Heart right ventricle (tissue), 16 donors: Measurements from ENCODE around the gene CDRT4. TPM values are rescaled to one million over a fixed set of nuclear protein-coding genes. Genes with fewer than 3 reads are reported as not detected.

Experiments used
- ATAC-seq, 8 donors: fragments of 200-7000 bp; cut with Tn5 transposase; one replicate each; pipeline ENCODE4 v1.9.1; 2020; ENCODE audit warnings: mild to moderate bottlenecking in 8 of 8, moderate library complexity in 8 of 8, moderate number of reproducible peaks in 1 of 8
- DNase-seq, 2 donors: peaks; one replicate each; pipeline ENCODE4 v3.0.0-alpha.2; 2020
- H3K27ac ChIP-seq, 10 donors: fragments of 200-600 bp; sonication (generic) in 2 of 10; one replicate each; pipeline versions ENCODE4 v1.5.0 to v1.8.0; 2020 to 2022; ENCODE audit warnings: mild to moderate bottlenecking in 3 of 10
- H3K27me3 ChIP-seq, 7 donors: fragments of 200-600 bp; one replicate each; pipeline ENCODE4 v1.8.0; 2021 to 2022; ENCODE audit warnings: mild to moderate bottlenecking in 2 of 7
- H3K36me3 ChIP-seq, 9 donors: fragments of 200-600 bp; sonication (generic) in 1 of 9; one replicate each; pipeline versions ENCODE4 v1.5.0 to v1.8.0; 2020 to 2022; ENCODE audit warnings: mild to moderate bottlenecking in 2 of 9
- H3K4me1 ChIP-seq, 9 donors: fragments of 200-600 bp; sonication (generic) in 1 of 9; one replicate each; pipeline versions ENCODE4 v1.5.0 to v1.8.0; 2020 to 2022; ENCODE audit warnings: mild to moderate bottlenecking in 4 of 9
- H3K4me3 ChIP-seq, 10 donors: fragments of 200-600 bp; sonication (generic) in 2 of 10; one replicate each; pipeline versions ENCODE4 v1.5.0 to v1.8.0; 2020 to 2022; ENCODE audit warnings: mild to moderate bottlenecking in 7 of 10, moderate library complexity in 2 of 10
- H3K9me3 ChIP-seq, 11 donors: fragments of 200-600 bp in 10 of 11; sonication (generic) in 2 of 11; one replicate each; pipeline versions ENCODE4 v1.5.0 to v1.8.0; 2013 to 2022; ENCODE audit warnings: mild to moderate bottlenecking in 2 of 11, control low read depth in 1 of 11, moderate library complexity in 1 of 11
- WGBS, 2 donors: extraction: QIAGEN DNeasy Blood & Tissue Kit; methylation state at CpG; one replicate each; pipeline ENCODE4 v1.1.7; 2013; ENCODE audit warnings: inconsistent platforms in 1 of 2; 5-methylcytosine and 5-hydroxymethylcytosine counted together
- intact Hi-C, 10 donors: fragments of 100-400 bp; cut with DNase I; formaldehyde crosslinking; loops; one replicate each; pipeline versions ENCODE4 v1.11.1 to v1.14.2; 2022
- polyA plus RNA-seq, 2 donors: library from polyadenylated mRNA; stranded (reverse); fragments of 200-250 nt; gene quantifications; one replicate each; pipeline ENCODE4 v1.2.3, GENCODE V29; 2013
- total RNA-seq, 10 donors: library from RNA; stranded (reverse); fragmentation: NEBNext Ultra II Directional in 3 of 10; extraction: Animal tissue kit (Norgen Biotek cat#: 25700) in 3 of 10; gene quantifications; one replicate each; pipeline versions ENCODE4 v1.2.1 to v1.2.4, GENCODE V29; 2021 to 2023
- TF ChIP-seq, protein P1 (sequence below), 9 donors: fragments of 200-600 bp; sonication (generic) in 2 of 9; IDR thresholded peaks; one replicate each; pipeline versions ENCODE4 v1.5.0 to v1.8.0; 2021 to 2022; ENCODE audit warnings: antibody characterized with exemption in 9 of 9, mild to moderate bottlenecking in 5 of 9, moderate library complexity in 1 of 9
- donor health status: Arrhythmogenic right ventricular cardiomyopathy.
- donor health status: ischemic (EF 13 %, LVEDD 7.1; RV severe dilation, severe dysfunction).
- donor health status: healthy with polysubstance abuse.
- donor health status: DM: no; HTN: yes; CAD: no.
- donor health status: DM: no; HTN: no; CAD: no.
- donor health status: ischemic (EF 25% LVEDD 6.9; RV normal size, moderate dysfunction).
- donor health status: ischemic (EF 25% LVEDD 5.7; RV mildly dilated, moderate dysfunction).
- donor health status: healthy.
- donor health status: DM: yes; HTN: yes; CAD: no.
- donor health status: Ischemic cardiomyopathy.
- donor health status: ischemic (EF 35%, LVEDD 5.7; RV mildly dilated, moderate dysfunction).
- donor health status: nonischemic (EF 11% LVEDD 7.7; RV severe dilation, severe dysfunction).
- donor health status: DM: yes; HTN: yes; CAD: no.
- donor health status: PGD.
- donor health status: ischemic (EF 29% LVEDD 5.4; RV normal size, mild dysfunction).
- donor health status: nonischemic (EF 23%, LVEDD 6.1; RV moderate dilation, normal function).

CDRT4 gene
- total and polyA plus RNA-seq, 12 donors, result 0.45 to 4.2 (median 0.92) TPM; not detected in 2

DNA sequence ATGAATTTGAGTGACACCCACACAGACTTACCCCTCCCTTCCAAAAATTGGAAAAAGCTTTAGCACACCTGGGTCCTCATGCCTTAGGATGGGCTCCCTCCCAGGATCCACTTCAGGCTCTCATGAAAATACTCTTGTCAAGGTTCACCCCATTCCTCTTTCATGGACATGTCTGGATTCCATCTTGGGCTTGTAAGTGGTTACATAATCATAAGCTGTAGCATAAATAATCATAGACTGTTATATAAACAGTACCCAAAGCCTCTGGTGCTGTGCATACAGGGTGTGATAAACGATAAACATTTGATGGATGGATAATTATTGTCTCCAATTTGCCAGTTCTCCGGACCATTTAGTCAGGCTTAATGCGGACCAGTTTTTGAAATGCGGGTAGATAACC lies 72.3 kb downstream of the CDRT4 start:
- no peaks in the 10 kb centered on the region for H3K9me3 ChIP-seq
- ATAC-seq, result no peak

DNA sequence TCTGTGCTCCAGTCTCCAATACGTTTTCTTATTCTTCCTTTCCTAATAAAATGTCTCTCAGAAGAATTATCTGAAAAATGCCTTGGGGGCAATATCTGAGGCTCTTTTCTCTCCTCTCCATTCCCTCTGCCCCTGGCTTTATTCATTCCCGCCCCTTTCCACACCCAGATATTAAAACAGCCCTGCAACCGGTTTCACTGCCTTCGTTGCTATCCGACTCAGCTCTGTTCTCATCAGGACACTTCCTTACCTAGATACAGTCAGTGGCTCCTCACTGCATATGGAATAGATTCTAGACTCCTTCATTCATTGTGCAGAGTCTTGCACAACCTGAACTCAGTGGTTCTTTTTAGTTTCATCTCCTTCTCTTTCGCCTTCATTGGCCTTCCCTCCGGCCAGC lies 74.0 kb downstream of the CDRT4 start:
- 84 to 85% methylated on average over 7 of the region's 7 CpGs for WGBS, 2 donors
- ATAC-seq, result no peak
- H3K27me3 ChIP-seq, result no peaks in the 10 kb centered on the region
- TF ChIP-seq, protein P1, sequence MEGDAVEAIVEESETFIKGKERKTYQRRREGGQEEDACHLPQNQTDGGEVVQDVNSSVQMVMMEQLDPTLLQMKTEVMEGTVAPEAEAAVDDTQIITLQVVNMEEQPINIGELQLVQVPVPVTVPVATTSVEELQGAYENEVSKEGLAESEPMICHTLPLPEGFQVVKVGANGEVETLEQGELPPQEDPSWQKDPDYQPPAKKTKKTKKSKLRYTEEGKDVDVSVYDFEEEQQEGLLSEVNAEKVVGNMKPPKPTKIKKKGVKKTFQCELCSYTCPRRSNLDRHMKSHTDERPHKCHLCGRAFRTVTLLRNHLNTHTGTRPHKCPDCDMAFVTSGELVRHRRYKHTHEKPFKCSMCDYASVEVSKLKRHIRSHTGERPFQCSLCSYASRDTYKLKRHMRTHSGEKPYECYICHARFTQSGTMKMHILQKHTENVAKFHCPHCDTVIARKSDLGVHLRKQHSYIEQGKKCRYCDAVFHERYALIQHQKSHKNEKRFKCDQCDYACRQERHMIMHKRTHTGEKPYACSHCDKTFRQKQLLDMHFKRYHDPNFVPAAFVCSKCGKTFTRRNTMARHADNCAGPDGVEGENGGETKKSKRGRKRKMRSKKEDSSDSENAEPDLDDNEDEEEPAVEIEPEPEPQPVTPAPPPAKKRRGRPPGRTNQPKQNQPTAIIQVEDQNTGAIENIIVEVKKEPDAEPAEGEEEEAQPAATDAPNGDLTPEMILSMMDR (IDR thresholded peaks at IDR 0.05), result no peak
- no peak for DNase-seq
- peaks cover under 1 to 13% (median 6%) of the 10 kb centered on the region in 9 donors for H3K4me1 ChIP-seq
- H3K36me3 ChIP-seq, result no peaks in the 10 kb centered on the region
- H3K9me3 ChIP-seq, result no peaks in the 10 kb centered on the region
- H3K27ac ChIP-seq, result no peak overlapping the region
- intact Hi-C loops, result no loop called here
- no peak overlapping the region for H3K4me3 ChIP-seq

More for the DNA sequence above, 72.3 kb downstream of the CDRT4 start:
- Histone ChIP-seq H3K27ac (no peak overlapping the region), H3K36me3 (no peaks in the 10 kb centered on the region), H3K4me3 (no peak overlapping the region), H3K27me3 (no peaks in the 10 kb centered on the region), H3K4me1 (peaks cover 4 to 21% (median 18%) of the 10 kb centered on the region in 9 donors)
- intact Hi-C loops, result no loop called here
- DNase-seq, result no peak
- 49 to 61% methylated on average over 4 of the region's 4 CpGs for WGBS, 2 donors
- TF ChIP-seq, protein P1 (IDR thresholded peaks at IDR 0.05), result no peak

DNA sequence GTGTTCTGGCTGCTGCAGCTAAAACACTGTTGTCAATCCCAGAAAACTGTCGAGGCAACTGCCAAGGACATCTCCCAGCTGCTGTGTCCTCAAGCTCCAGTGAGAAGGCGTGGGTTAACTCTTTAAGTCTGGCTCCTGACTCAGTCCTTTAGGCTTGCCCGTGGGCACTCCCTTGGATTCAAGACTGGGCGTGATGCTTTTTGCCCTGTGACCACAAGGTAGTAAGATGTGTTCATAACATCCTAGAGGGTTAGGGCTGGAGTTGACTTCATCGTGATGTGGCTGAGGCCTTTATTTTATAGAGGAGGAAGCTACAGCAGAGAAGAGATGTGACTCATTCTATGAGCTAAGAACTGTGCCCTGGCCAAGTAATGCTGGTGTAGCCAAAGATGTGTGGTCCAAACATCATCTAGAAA lies 75.1 kb downstream of the CDRT4 start:
- WGBS, 2 donors, result 63 to 77% methylated on average over 5 of the region's 5 CpGs

DNA sequence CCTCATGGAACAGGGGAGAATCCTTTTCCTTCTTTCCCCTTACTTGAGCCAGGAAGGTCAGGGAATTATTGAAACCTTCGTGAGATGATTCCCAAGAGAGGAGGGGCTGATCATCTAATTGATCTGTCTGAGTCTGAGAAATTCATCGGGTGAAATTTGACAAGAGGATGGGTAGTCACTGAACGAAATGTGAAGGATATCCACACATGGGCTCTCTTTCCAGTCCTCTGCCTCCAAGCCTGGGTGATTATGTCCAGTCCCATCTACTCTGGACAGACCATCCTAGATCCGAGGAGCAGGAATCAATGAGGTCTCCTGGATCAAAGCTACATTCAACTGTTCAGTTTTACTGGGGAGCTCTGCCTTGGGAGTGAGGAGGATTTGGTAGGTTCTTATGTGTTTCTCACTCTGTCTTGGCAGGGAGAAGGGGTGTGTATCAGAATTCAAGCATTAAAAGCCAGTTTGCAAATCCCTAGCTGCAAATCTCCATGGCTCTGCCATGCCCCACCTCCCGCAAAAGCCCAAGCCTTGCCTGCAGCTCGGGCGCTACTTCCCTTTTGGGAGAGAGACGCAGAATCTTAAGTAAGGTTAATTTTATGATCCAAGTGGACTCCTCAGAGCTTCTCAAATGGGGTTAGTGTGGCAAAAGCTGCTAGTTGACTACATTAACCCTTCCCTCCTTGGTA lies 78.9 kb downstream of the CDRT4 start:
- ATAC-seq (peak in 1 of 8 donors; percentile 42), DNase-seq (no peak)
- H3K9me3 ChIP-seq, result no peaks in the 10 kb centered on the region
- intact Hi-C loops, result no loop called here
- no peaks in the 10 kb centered on the region for H3K27me3 ChIP-seq
- peak overlapping the region in 3 of 10 donors; percentile 16 to 31 (median 30) for H3K27ac ChIP-seq
- peaks cover 0 to 25% (median 7%) of the 10 kb centered on the region in 9 donors for H3K4me1 ChIP-seq
- no peaks in the 10 kb centered on the region for H3K36me3 ChIP-seq
- WGBS, 2 donors, result 72 to 82% methylated on average over 8 of the region's 8 CpGs
- H3K4me3 ChIP-seq, result no peak overlapping the region
- TF ChIP-seq, protein P1 (IDR thresholded peaks at IDR 0.05), result no peak

More for the DNA sequence above, 75.1 kb downstream of the CDRT4 start:
- peak overlapping the region in 4 of 10 donors; percentile 20 to 43 (median 36) for H3K27ac ChIP-seq
- DNase-seq, result no peak
- peaks cover 0 to 12% (median 0%) of the 10 kb centered on the region in 9 donors for H3K4me1 ChIP-seq
- no peaks in the 10 kb centered on the region for H3K9me3 ChIP-seq
- peak; percentile 63 to 87 (median 66) for ATAC-seq
- intact Hi-C loops, result no loop called here
- H3K4me3 ChIP-seq, result no peak overlapping the region
- H3K27me3 ChIP-seq, result no peaks in the 10 kb centered on the region
- no peaks in the 10 kb centered on the region for H3K36me3 ChIP-seq
- TF ChIP-seq, protein P1 (IDR thresholded peaks at IDR 0.05), result no peak
